AG09309 (cell line): Measurements from ENCODE around the gene STRBP.

ENCODE experiments used
- DNase-seq: peaks from one replicate; pipeline ENCODE4 v3.0.0-alpha.2; 2010; ENCODE audit warnings: low read depth
- H3K4me3 ChIP-seq: 2 replicates; pipeline ENCODE4 v1.5.1; 2011; ENCODE audit warnings: mild to moderate bottlenecking, low read depth, low read length, moderate library complexity; ENCODE audit not compliant: control insufficient read depth
- CTCF ChIP-seq: IDR thresholded peaks from 2 replicates; pipeline ENCODE4 v1.5.1; 2011; ENCODE audit warnings: mild to moderate bottlenecking, low read depth, low read length, inconsistent platforms; ENCODE audit not compliant: insufficient read depth, control insufficient read depth; ENCODE audit errors: missing control alignments

The STRBP gene

DNA sequence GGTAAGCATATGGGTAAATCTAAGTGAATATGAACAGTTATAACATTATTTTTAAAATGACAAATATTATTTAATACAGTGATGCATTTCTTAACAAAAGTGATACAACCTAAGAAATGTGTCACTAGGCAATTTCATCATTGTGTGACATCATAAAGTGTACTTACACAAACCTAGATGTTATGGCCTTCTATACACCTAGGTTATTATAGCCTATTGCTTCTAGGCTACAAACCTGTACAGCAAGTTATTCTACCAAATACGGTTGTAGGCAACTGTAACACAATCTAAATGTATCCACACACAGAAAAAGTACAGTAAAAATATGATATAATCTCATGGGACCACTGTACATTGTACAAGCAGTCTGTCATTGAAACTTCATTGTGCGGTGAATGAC lies 48.3 kb downstream of the STRBP start:
- no peak overlapping the region for H3K4me3 ChIP-seq
- TF ChIP-seq CTCF: no peak
- no peak for DNase-seq

DNA sequence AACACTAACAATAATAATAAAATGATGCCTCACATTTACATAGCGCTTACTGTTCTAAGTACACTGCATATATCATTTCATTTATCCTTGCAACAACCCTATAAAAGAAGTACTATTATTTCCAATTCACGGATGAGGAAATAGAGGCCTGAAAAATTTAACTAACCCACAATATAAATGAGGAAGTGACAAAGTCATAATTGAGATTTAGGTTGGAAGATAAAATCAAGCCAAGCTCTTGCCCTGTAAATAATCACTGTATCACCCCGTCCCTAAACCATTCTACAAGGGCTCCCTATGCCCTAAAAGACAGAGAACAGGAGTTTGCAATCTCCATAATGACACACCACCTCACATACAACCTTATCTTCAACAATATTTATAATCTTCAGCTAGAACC lies 49.6 kb downstream of the STRBP start:
- no peak for TF ChIP-seq CTCF
- DNase-seq: no peak
- H3K4me3 ChIP-seq: no peak overlapping the region

DNA sequence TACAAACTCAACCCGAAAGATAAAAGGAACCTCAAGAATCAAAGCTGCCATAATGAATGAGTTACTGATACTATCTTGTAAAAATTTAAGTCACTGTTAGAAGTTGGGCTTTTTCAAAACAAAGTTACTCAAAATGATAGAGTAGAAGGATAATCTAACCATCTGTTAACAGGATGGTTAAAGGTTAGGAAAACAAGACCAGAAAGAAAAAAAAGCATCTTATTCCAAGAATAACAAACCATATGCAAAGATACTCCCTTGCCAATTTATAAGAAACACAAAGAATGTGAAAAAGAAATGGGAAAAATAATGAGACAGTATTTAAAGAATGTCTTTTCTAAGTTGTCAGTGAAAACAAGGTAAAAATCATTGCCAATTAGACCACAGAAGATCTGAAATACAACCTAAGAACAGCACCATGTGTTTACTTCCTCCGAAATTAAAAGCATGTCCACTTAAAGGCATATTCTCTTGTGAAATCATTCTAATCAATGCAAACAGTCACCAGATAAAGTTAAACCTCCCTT lies 51.2 kb downstream of the STRBP start:
- no peak for TF ChIP-seq CTCF
- DNase-seq: no peak
- H3K4me3 ChIP-seq: no peak overlapping the region

DNA sequence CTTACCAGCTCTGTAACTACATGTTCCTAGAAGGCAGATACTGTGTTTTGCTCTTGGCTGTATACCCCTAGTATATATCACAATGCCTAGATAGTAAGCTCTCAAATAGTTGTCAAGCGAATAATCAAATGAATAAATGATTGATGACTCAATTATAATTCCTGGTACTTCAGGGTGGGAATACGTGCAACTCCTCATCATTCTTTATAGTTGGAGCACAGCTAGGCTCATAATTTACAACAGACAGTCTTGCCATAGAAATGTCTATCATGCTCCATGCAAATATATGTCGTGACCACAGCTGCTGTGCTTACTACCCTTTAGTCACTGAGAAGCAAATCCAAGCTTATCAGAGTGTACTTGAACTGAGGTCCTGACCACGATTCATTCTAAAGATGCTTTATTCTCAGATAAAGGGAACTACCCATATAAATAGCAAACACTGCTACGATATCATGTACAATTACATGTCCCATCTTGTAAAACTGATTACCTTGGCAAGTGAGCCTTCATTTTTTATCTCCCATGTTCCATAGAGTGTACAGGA lies 52.1 kb downstream of the STRBP start:
- no peak overlapping the region for H3K4me3 ChIP-seq
- DNase-seq: no peak
- TF ChIP-seq CTCF: no peak

- H3K4me3 ChIP-seq: no peak overlapping the region
- TF ChIP-seq CTCF: no peak
- no peak for DNase-seq
These were observed 57.3 kb downstream of the STRBP start for GRCh38 chr9:123211081-123211480.

DNA sequence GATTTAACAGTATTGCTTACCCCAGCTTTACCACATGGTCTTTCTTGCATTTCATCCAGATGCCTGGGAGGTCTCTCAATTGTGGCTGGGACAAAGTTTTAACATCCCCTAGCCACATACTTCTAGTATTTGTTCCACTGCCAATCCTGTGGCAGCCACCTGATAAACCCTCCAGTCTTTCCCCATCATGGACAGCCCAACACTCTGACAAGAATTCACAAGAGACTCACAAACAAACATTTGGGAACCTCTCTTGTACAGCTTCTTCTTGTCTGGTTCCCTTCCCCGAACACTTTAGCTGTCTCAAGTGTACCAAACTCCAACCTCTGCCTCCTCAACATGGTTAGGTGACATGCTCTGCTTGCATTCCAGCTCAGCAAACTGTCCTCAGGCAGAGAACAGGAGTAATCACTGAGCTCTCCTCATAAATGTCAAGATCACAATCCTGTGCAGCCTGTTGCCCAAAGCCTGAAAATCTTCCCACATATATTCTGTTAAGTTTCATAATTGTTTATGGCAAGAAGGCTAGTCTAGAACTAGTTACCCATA lies 59.7 kb downstream of the STRBP start:
- no peak overlapping the region for H3K4me3 ChIP-seq
- no peak for DNase-seq
- no peak for TF ChIP-seq CTCF

GRCh38 chr9:123206065-123206464 lies 62.3 kb downstream of the STRBP start:
- no peak for DNase-seq
- no peak overlapping the region for H3K4me3 ChIP-seq
- no peak for TF ChIP-seq CTCF
